ENCODE results near the gene STRN3. TPM values are rescaled to one million over a fixed set of nuclear protein-coding genes. Genes with fewer than 3 reads are reported as not detected.

The STRN3 gene
- total and polyA plus RNA-seq, 2 experiments from 2014 or later, result 10.1 to 53.8 TPM

MicroRNAs within 50 kb of the gene (microRNA counts, 767-probe panel; counts per million panel counts)
- not detected for microRNA hsa-miR-624-3p

Small RNA genes within 50 kb of the gene (microRNA-seq; reads per million reads assigned to microRNA genes)
- 14.8 reads per million, percentile 32 among the genes with 10 or more reads in this experiment for gene MIR624

Small RNA genes within 50 kb of the gene (small RNA-seq; reads per million reads assigned to genes)
- gene HIGD1AP17 (not detected), gene MIR624 (not detected)

Other genes with a start within 250 kb of the STRN3 start
- gene COCH, start 151.8 kb downstream of the STRN3 start, total RNA-seq, result 3.3 and 3.5 TPM in 2 replicates
- 2.0 and 3.2 TPM in 2 replicates for gene COCH, start 151.8 kb downstream of the STRN3 start, polyA plus RNA-seq
- 14.0 and 19.5 TPM in 2 replicates for gene AP4S1, start 730 bp downstream of the STRN3 start, total RNA-seq
- 5.2 and 9.1 TPM in 2 replicates for gene AP4S1, start 730 bp downstream of the STRN3 start, polyA plus RNA-seq
- gene HECTD1, start 181.4 kb upstream of the STRN3 start, total RNA-seq, result 147 and 159 TPM in 2 replicates
- 45.2 and 48.6 TPM in 2 replicates for gene HECTD1, start 181.4 kb upstream of the STRN3 start, polyA plus RNA-seq